Measurements from ENCODE around the gene AGK. TPM values are rescaled to one million over a fixed set of nuclear protein-coding genes. Genes with fewer than 3 reads are reported as not detected.

AGK gene
- total RNA-seq, 1 experiment from 2014 or later, result 44.1 TPM

GRCh38 chr7:141511676-141512396 is 39.4 kb upstream of the AGK start:
- CTCF ChIA-PET, result no interaction called here
- BruUV-seq (replicated peaks), result no TSS peak
- Histone ChIP-seq H3K27me3 (ENCODE audit: insufficient read depth, low read depth) (peaks cover 83% of the 10 kb centered on the region), H2AFZ (no peak overlapping the region), H3K9me2 (ENCODE audit: insufficient read depth) (no peaks in the 10 kb centered on the region), H3K4me1 (replicated peaks; ENCODE audit: insufficient read depth) (no peaks in the 10 kb centered on the region), H3K79me2 (ENCODE audit: low read depth) (no peaks in the 10 kb centered on the region), H3F3A (ENCODE audit: insufficient read depth, low read depth) (no peaks in the 10 kb centered on the region), H3K9me3 (ENCODE audit: insufficient read depth, low read depth) (no peaks in the 10 kb centered on the region; the same call in 1 of the 2 replicates), H3K36me3 (ENCODE audit: low read depth) (no peaks in the 10 kb centered on the region), H4K20me1 (ENCODE audit: insufficient read depth) (no peaks in the 10 kb centered on the region), H3K4me2 (no peak overlapping the region), H3K27ac (no peak overlapping the region), H3K4me3 (no peak overlapping the region)
- POLR2A ChIA-PET (ENCODE audit: unreplicated experiment), result no interaction called here
- TF ChIP-seq, protein P1, sequence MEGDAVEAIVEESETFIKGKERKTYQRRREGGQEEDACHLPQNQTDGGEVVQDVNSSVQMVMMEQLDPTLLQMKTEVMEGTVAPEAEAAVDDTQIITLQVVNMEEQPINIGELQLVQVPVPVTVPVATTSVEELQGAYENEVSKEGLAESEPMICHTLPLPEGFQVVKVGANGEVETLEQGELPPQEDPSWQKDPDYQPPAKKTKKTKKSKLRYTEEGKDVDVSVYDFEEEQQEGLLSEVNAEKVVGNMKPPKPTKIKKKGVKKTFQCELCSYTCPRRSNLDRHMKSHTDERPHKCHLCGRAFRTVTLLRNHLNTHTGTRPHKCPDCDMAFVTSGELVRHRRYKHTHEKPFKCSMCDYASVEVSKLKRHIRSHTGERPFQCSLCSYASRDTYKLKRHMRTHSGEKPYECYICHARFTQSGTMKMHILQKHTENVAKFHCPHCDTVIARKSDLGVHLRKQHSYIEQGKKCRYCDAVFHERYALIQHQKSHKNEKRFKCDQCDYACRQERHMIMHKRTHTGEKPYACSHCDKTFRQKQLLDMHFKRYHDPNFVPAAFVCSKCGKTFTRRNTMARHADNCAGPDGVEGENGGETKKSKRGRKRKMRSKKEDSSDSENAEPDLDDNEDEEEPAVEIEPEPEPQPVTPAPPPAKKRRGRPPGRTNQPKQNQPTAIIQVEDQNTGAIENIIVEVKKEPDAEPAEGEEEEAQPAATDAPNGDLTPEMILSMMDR (conservative IDR thresholded peaks at IDR 0.05), result no peak
- intact Hi-C loops (cut with micrococcal nuclease; ENCODE audit: unreplicated experiment), result no loop called here
- DNase-seq, result peak in 1 of 2 experiments; percentile 5

DNA sequence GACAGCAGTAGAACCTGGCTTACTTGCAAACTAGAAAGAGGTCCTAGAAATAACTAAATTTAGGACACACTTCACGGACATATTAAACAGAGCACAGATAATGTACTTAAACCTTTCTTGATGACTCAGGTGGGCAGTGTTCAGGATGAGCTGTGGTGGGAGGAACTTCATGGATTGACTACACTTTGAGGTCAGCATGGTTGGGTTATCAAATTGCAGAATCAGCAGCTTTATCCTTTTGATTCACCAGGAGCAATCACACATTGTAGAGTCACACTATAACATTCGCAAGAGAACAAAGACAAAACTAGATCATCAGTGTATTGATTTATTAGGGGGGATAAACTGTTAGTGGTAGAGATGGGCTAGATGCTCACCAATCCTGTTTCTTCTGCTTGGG is 38.6 kb upstream of the AGK start:
- BruUV-seq (replicated peaks), result no TSS peak
- POLR2A ChIA-PET (ENCODE audit: unreplicated experiment), result no interaction called here
- intact Hi-C loops (cut with micrococcal nuclease; ENCODE audit: unreplicated experiment), result no loop called here
- Histone ChIP-seq H3K4me2 (no peak overlapping the region), H3K4me3 (no peak overlapping the region), H4K20me1 (ENCODE audit: insufficient read depth) (no peaks in the 10 kb centered on the region), H3K27ac (no peak overlapping the region), H3K27me3 (ENCODE audit: insufficient read depth, low read depth) (peaks cover 84% of the 10 kb centered on the region), H3K36me3 (ENCODE audit: low read depth) (no peaks in the 10 kb centered on the region), H3K9me2 (ENCODE audit: insufficient read depth) (no peaks in the 10 kb centered on the region), H3K4me1 (replicated peaks; ENCODE audit: insufficient read depth) (no peaks in the 10 kb centered on the region), H3F3A (ENCODE audit: insufficient read depth, low read depth) (no peaks in the 10 kb centered on the region), H3K9me3 (ENCODE audit: insufficient read depth, low read depth) (no peaks in the 10 kb centered on the region; the same call in 1 of the 2 replicates), H2AFZ (no peak overlapping the region), H3K79me2 (ENCODE audit: low read depth) (no peaks in the 10 kb centered on the region)
- no peak for DNase-seq
- CTCF ChIA-PET, result no interaction called here
- TF ChIP-seq, protein P1 (conservative IDR thresholded peaks at IDR 0.05), result no peak
- TF ChIP-seq EZH2 (IDR thresholded peaks at IDR 0.05; ENCODE audit: low read depth), result no peak

DNA sequence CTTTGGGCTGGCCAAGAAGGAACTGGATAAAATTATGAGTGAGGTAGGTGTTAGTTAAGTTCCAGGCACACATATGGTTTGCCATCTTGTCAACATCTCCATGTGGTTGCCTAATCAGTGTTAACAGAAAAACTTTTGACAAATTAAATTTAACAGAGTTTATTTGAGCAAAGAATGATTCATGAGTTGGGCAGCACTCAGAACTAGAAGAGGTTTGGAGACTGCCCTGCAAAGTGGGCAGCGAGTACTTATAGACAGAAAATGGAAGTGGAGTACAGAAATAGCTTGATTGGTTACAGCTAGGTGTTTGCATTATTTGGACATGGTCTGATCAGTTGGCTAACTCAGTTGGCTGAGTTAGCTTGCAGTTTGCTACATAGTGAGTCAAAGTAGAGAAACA is 37.5 kb upstream of the AGK start:
- CTCF ChIA-PET, result no interaction called here
- DNase-seq, result no peak

More for the DNA sequence above, 37.5 kb upstream of the AGK start:
- Histone ChIP-seq H4K20me1 (ENCODE audit: insufficient read depth) (no peaks in the 10 kb centered on the region), H2AFZ (no peak overlapping the region), H3K27ac (no peak overlapping the region), H3F3A (ENCODE audit: insufficient read depth, low read depth) (no peaks in the 10 kb centered on the region), H3K9me2 (ENCODE audit: insufficient read depth) (no peaks in the 10 kb centered on the region), H3K36me3 (ENCODE audit: low read depth) (no peaks in the 10 kb centered on the region), H3K4me1 (replicated peaks; ENCODE audit: insufficient read depth) (no peaks in the 10 kb centered on the region), H3K4me3 (no peak overlapping the region), H3K27me3 (ENCODE audit: insufficient read depth, low read depth) (peaks cover 83% of the 10 kb centered on the region), H3K4me2 (no peak overlapping the region), H3K9me3 (ENCODE audit: insufficient read depth, low read depth) (no peaks in the 10 kb centered on the region; the same call in 1 of the 2 replicates), H3K79me2 (ENCODE audit: low read depth) (no peaks in the 10 kb centered on the region)
- BruUV-seq (replicated peaks), result no TSS peak
- POLR2A ChIA-PET (ENCODE audit: unreplicated experiment), result no interaction called here
- intact Hi-C loops (cut with micrococcal nuclease; ENCODE audit: unreplicated experiment), result no loop called here
- TF ChIP-seq, protein P1 (conservative IDR thresholded peaks at IDR 0.05), result no peak
- TF ChIP-seq EZH2 (IDR thresholded peaks at IDR 0.05; ENCODE audit: low read depth), result no peak

Data from PC-9 (cell line).